Endothelial cell of umbilical vein (primary cell): ENCODE measurements around the gene MRPS30. TPM values are rescaled to one million over a fixed set of nuclear protein-coding genes. Genes with fewer than 3 reads are reported as not detected.
"Not testable (repeated sequence)": the region's sequence is repeated elsewhere in the genome, so short reads cannot be mapped to it uniquely, and the experiment has no call there.

Experiments
- BruUV-seq: library from RNA; stranded (reverse); fragments of 400-500 nt; replicated peaks from 2 replicates; lab custom pipeline; 2021; lab: Mats Ljungman, UMichigan
- CTCF ChIA-PET: fragments of 300-600, 350-600 bp; sonication (Branson Sonifier 250); formaldehyde crosslinking; loops from one replicate; lab custom pipeline; 2021; ENCODE audit warnings: antibody characterized with exemption, inconsistent platforms; lab: Charles Lee
- POLR2A ChIA-PET: fragments of 300-600, 350-600 bp; sonication (Branson Sonifier 250); formaldehyde crosslinking; loops from one replicate; lab custom pipeline; 2021; ENCODE audit warnings: antibody characterized with exemption, inconsistent platforms; lab: Charles Lee
- DNase-seq: peaks from one replicate; pipeline ENCODE4 v3.0.0-alpha.2; 2011; ENCODE audit warnings: low read depth, low spot score
- FAIRE-seq: peaks from 2 replicates; lab custom pipeline; 2011; peaks lifted over from hg19 to GRCh38; lab: Jason Lieb, UNC
- H2AFZ ChIP-seq: 2 replicates; pipeline ENCODE4 v1.6.0; 2012; ENCODE audit warnings: low read depth, low read length, control low read depth, inconsistent platforms
- H3K27ac ChIP-seq: 2 replicates; pipeline ENCODE4 v1.5.1; 2011; ENCODE audit warnings: low read depth, mild to moderate bottlenecking, control low read depth, low read length, moderate library complexity; ENCODE audit not compliant: insufficient read depth
- H3K27me3 ChIP-seq, 2 experiments: 2 replicates each; pipeline versions ENCODE4 v1.6.0 to v1.6.1; 2011; ENCODE audit warnings: low read length in 2 of 2, mixed read lengths in 1 of 2; ENCODE audit not compliant: control insufficient read depth in 2 of 2, insufficient read depth in 2 of 2
- H3K36me3 ChIP-seq, 2 experiments: 2 replicates in 1 of 2; 3 replicates in 1 of 2; pipeline ENCODE4 v1.5.1; 2011; ENCODE audit warnings: low read length in 2 of 2, mild to moderate bottlenecking in 1 of 2, moderate library complexity in 1 of 2; ENCODE audit not compliant: control insufficient read depth in 2 of 2, insufficient read depth in 2 of 2; ENCODE audit errors: extremely low read depth in 1 of 2
- H3K4me1 ChIP-seq: 3 replicates; pipeline ENCODE4 v1.5.1; 2011; ENCODE audit warnings: mild to moderate bottlenecking, low read length; ENCODE audit not compliant: control insufficient read depth, insufficient read depth; ENCODE audit errors: extremely low read depth
- H3K4me2 ChIP-seq: 2 replicates; pipeline ENCODE4 v1.6.1; 2011; ENCODE audit warnings: low read length, control low read depth, mixed read lengths; ENCODE audit not compliant: insufficient read depth
- H3K4me3 ChIP-seq, 3 experiments: fragments of 200-600 bp in 1 of 3; sonication (generic), shearing (Covaris generic) in 1 of 3; replicated peaks in 1 of 3; 2 replicates each; pipeline ENCODE4 v1.5.1; 2011 to 2016; ENCODE audit warnings: control low read depth in 3 of 3, low read length in 3 of 3, mild to moderate bottlenecking in 2 of 3, inconsistent platforms in 1 of 3, low read depth in 1 of 3, moderate library complexity in 1 of 3; ENCODE audit not compliant: insufficient read depth in 1 of 3
- H3K79me2 ChIP-seq: 2 replicates; pipeline ENCODE4 v1.6.0; 2012; ENCODE audit warnings: low read length, inconsistent platforms; ENCODE audit not compliant: control insufficient read depth, insufficient read depth
- H3K9ac ChIP-seq: replicated peaks from 2 replicates; pipeline ENCODE3; 2011; ENCODE audit warnings: low read length, control low read depth; ENCODE audit not compliant: insufficient read depth; ENCODE audit errors: extremely low read depth
- H3K9me1 ChIP-seq: replicated peaks from 3 replicates; pipeline ENCODE4 v1.6.0; 2011; ENCODE audit warnings: mild to moderate bottlenecking, low read length; ENCODE audit not compliant: control insufficient read depth, insufficient read depth; ENCODE audit errors: extremely low read depth
- H3K9me3 ChIP-seq: replicated peaks from 2 replicates; pipeline ENCODE4 v1.5.1; 2012; ENCODE audit warnings: low read length, inconsistent platforms; ENCODE audit not compliant: control insufficient read depth, insufficient read depth
- H4K20me1 ChIP-seq: replicated peaks from 2 replicates; pipeline ENCODE3; 2011; ENCODE audit warnings: mild to moderate bottlenecking, low read length; ENCODE audit not compliant: control insufficient read depth, insufficient read depth; ENCODE audit errors: extremely low read depth
- FOS ChIP-seq: IDR thresholded peaks from 2 replicates; pipeline ENCODE4 v1.6.1; 2011; ENCODE audit warnings: mild to moderate bottlenecking, low read length, moderate library complexity, borderline replicate concordance; ENCODE audit not compliant: insufficient read depth
- dilution Hi-C: fragments of 300-500 bp; cut with MboI; formaldehyde crosslinking; loops from one replicate; pipeline ENCODE4 v1.15.0; 2019; ENCODE audit warnings: low sequenced_read_pairs; ENCODE audit not compliant: extremely low pct_ligation_motif_present
- intact Hi-C: fragments of 100-400 bp; cut with micrococcal nuclease; formaldehyde crosslinking; loops from one replicate; pipeline ENCODE4 v1.10.0; 2022
- polyA plus RNA-seq, 4 experiments: library from polyadenylated mRNA; depleted of rRNA in 3 of 4; stranded (reverse) in 3 of 4; unstranded in 1 of 4; fragments of >200 nt; gene quantifications; 2 replicates each; pipeline versions ENCODE4 v1.2.1 to v1.2.3, GENCODE V29; 2011 to 2012; ENCODE audit warnings: missing spikeins in 1 of 4
- total RNA-seq: library from RNA; stranded (reverse); gene quantifications from 2 replicates; pipeline ENCODE4 v1.2.3, GENCODE V29; 2021

MRPS30 gene
- total and polyA plus RNA-seq, 2 donors (not counting 3 experiments of a cell fraction or from before 2014, with no cell fraction given), result 33.8 to 34.6 TPM

- FAIRE-seq (no peak), DNase-seq (no peak)
- H3K9ac ChIP-seq, result no peak overlapping the region
- no peaks in the 10 kb centered on the region for H3K27me3 ChIP-seq
- H4K20me1 ChIP-seq, result no peaks in the 10 kb centered on the region
- H3K4me3 ChIP-seq, result no peak overlapping the region
- intact Hi-C loops (loop anchor here (5.0 to 10.0 kb wide), 2 partner anchors 439 to 1136 kb away; no protein-coding TSS in a partner anchor), dilution Hi-C loops (no loop called here)
- H3K27ac ChIP-seq, result no peak overlapping the region
- POLR2A ChIA-PET, result no interaction called here
- TF ChIP-seq FOS, result no peak
- H3K4me1 ChIP-seq, result no peaks in the 10 kb centered on the region
- no peaks in the 10 kb centered on the region for H3K9me3 ChIP-seq
- H3K36me3 ChIP-seq, result no peaks in the 10 kb centered on the region
- H3K79me2 ChIP-seq, result no peaks in the 10 kb centered on the region
- H3K9me1 ChIP-seq, result no peaks in the 10 kb centered on the region
- no peak overlapping the region for H3K4me2 ChIP-seq
- no TSS peak for BruUV-seq
- CTCF ChIA-PET, result interaction anchor here (1.4 kb wide), 1 partner anchor 1140 kb away, joined by 4 read pairs; no protein-coding TSS in a partner anchor
- H2AFZ ChIP-seq, result no peak overlapping the region
These were observed 37.7 kb upstream of the MRPS30 start for GRCh38 chr5:44770780-44771717.

GRCh38 chr5:44772397-44772796 lies 36.4 kb upstream of the MRPS30 start:
- not testable (repeated sequence) for H3K9me3 ChIP-seq

More at GRCh38 chr5:44772397-44772796, 36.4 kb upstream of the MRPS30 start:
- BruUV-seq, H3K79me2 ChIP-seq, H3K36me3 ChIP-seq, H3K9ac ChIP-seq, DNase-seq, POLR2A ChIA-PET, H4K20me1 ChIP-seq, FAIRE-seq, H3K4me2 ChIP-seq, H3K27me3 ChIP-seq, H3K9me1 ChIP-seq, H3K4me3 ChIP-seq, H3K27ac ChIP-seq, H2AFZ ChIP-seq, H3K4me1 ChIP-seq, dilution Hi-C loops: not testable (repeated sequence)
- CTCF ChIA-PET, result interaction anchor here (2.3 kb wide), 1 partner anchor 1141 kb away, joined by 45 read pairs; no protein-coding TSS in a partner anchor
- intact Hi-C loops, result loop anchor here (5.0 to 10.0 kb wide), 2 partner anchors 440 to 1138 kb away; no protein-coding TSS in a partner anchor
